Glomerular visceral epithelial cell (primary cell): ENCODE data around the gene ASXL1.
"Not testable (repeated sequence)": the region's sequence is repeated elsewhere in the genome, so short reads cannot be mapped to it uniquely, and the experiment has no call there.

Source experiments
- DNase-seq: peaks from one replicate; pipeline ENCODE4 v3.0.0-alpha.2; 2016; ENCODE audit errors: extremely low spot score

ASXL1 gene

DNA sequence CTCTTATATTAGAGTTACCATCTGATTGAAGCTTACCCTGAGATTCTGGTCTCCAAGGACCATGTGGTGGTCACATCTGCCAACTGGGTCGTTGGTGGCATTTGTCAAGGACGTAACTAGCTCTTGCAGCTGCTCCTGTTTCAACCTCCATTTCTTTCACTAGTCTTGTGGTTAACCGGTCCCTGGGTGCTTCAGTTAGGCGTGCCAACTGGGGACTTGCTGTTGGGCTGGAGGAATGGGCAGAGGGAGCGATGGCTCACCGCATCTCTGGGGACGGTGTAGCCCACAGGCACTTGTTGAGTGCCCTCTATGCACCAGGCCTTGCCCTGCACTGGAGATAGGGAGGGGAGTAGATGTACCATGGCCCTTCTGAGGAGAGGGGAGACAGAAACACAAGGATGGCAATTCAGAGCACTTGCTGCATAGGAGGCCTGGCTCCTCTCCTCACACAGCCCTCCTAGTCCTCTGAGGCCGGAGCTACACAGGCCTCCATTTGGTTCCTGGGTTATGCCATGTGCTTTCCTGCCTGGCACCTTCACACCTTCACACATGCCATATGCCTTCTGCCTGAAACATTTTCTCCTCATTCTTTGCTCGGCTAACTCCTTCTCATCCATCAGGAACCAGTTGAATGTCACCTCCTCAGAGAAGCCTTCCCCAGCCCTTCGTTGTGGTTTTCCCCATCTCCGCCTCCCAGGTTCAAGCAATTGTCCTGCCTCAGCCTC is 20.0 kb upstream of the ASXL1 start:
- DNase-seq: no peak

DNA sequence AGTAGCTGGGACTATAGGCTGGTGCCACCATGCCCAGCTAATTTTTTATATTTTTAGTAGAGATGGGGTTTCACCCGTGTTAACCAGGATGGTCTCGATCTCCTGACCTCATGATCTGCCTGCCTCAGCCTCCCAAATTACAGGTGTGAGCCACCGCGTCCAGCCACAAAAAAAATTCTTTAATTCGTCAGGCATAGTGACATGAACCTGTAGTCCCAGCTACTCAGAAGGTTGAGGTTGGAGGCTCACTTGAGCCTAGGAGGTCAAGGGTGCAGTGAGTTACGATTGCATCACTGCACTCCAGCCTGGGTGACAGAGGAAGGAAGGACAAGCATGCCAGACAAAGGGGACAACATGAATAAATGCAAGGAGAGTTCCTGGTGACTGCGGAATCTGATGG is 19.5 kb upstream of the ASXL1 start:
- no peak for DNase-seq

DNA sequence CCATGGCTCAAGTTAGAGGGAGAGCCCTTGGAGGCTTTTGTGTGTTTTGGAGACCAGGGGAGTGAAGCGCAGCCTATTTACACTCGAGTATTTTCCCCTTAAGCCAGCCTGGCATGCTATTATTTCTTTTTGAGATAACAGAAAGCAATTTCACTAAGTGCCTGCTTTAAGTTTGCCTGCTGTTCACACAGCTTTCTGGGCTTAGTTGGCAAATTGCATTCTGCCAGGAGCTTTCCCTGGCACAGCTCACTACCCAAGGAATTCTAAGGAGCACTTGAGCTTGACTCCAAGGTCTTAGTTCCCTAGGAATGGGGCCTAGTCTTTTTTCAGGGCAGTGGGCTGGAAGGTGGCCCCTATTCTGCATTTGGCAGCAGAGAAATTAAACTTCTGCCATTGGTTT is 19.0 kb upstream of the ASXL1 start:
- DNase-seq: no peak

DNA sequence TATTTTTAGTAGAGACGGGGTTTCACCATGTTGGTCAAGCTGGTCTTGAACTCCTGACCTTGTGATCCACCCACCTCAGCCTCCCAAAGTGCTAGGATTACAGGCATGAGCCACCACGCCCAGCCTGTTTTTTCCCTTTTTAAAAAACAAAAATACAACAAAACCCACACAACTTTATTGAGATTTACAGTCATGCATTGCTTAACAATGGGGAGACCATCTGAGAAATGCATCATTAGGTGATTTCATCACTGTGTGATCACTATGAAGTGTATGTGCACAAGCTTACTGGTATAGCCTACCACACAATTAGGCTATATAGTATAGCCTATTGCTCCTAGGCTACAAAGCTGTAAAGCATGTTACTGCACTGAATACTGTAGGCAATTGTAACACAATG is 17.1 kb upstream of the ASXL1 start:
- not testable (repeated sequence) for DNase-seq

DNA sequence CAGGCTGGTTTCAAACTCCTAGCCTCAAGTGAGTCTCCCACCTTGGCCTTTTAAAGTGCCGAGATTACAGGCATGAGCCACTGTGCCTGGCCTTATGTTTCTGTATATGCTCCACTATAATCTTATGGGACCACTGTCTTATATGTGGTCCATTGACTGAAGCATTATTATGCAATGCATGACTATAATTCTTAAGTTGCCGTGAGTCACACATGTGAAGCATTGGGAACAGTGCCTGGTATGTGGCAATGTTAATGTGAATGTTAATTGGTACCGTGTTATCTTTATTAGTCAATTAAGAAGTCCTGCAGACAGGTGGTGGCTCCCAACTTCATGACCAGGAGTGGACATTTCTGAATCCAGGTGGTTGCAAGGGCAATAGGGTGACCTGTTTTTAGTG is 14.7 kb upstream of the ASXL1 start:
- DNase-seq: no peak

DNA sequence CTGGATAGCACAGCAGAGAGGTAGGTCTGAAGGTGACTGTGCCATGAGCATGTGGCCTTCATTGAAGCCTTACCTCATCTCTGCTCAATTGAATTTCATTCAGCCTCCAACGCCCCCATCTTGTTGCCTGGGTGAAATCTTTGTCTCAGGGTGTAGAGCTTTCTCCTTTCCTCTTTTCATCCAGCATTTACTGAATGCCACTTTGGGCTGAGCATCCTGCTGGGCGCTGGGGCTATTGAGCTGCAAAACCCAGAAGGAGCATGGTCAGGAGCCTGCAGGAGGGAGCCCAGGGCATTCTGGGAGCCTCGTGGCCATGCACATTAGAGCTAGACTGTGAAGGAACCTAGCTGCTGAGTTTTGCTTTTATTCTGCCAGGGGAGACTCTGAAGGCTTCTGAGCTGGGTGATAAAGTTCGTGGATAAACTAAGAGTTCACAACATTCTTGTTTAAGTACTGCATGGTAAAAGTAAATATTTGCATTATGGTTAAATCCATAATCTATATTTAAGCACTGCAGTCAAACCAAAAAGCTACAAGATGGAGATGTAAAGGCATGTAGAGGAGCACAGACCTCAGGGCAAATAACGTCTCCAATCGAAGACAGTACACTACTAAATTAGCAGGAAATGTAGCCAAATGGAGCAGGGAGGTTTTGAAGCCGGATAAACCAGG is 13.2 kb upstream of the ASXL1 start:
- no peak for DNase-seq

DNA sequence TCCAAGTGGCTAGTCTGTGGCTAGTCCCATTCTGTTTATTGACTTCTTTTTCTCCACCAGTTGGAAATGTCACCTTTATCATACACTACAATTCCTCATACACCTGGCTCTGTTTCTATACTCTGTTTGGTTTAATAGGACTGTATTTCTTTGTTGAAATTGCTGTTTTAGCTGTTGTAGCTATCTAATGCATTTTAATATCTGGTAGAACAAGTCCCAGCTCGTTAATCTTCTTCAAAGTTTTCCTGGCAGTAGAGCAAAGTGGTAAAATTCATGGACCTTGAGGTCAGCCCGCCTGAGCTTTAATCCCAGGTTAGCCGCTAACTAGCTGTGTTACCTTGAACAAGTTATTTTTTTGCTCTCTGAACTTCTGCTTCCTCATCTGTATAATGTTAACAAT is 9.9 kb upstream of the ASXL1 start:
- DNase-seq: no peak

DNA sequence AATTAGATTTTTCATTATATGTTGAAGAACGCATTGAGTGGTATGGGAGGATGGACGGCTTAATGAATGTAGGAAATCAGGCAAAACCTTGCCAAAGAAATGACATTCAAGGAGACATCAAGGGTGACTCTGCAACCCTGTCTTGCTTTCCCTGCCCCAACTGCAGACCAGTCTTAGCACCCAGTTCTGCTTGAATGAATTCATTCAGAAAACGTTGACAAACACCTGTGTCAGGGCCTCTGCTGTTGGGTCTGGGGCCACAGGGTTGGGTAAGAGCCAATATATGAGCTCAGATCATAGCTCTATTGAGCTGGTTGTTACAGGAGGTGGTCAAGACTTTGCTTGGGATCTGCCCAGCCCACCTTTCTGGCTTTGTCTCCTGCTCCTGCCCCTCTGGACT is 7.7 kb upstream of the ASXL1 start:
- no peak for DNase-seq

DNA sequence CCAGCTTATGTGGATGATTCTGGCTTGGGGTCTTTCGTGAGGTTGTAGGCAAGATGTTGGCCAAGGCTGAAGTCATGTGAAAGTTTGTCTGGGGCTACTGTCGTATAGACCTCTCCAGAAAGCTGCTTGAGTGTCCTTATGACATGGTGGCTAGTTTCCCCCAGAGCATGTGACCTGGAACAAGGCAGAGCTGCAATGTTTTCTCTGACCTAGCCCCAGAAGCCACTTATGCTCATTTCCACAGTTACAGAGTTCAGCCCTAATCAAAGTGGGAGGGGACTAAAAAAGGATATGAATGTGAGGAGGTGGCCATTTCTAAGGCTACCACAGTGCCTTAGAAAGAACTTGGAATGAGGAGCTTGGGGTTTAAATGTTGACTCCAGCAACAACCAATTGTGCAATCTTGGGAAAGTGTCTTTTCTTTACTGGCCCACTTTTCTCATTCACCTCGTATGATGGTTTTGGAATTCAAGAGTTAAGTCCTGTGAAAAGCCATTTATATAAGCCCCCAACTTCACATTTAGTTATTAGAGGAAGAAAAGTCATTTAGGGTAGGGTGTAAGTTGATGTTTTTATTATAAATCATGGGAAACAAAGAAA is 5.9 kb upstream of the ASXL1 start:
- DNase-seq: no peak

DNA sequence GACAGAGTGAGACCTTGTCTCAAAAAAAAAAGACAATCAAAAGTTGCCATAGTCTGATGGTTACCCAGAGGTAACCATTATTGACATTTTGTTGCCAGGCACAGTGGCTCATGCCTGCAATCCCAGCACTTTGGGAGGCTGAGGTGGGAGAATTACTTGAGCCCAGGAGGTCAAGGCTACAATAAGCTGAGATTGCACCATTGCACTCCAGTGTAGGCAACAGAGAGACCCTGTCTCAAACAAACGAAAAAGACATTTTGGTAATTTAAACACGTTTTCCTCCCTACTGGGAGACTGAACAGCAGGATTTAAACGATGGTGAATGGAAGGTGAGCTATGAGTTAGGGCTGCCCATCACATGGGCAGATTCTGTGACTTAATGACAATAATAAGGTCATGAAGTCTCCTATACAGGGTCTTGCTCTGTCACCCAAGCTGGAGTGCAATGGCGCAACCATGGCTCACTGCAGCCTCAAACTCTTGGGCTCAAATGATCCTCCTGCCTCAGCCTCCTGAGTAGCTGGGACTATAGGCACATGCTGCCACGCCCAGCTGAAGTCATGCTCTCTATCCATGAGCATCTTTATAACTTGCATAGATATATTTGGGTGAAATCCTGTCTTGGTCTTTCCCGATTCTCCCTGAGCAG is 4.2 kb upstream of the ASXL1 start:
- no peak for DNase-seq

DNA sequence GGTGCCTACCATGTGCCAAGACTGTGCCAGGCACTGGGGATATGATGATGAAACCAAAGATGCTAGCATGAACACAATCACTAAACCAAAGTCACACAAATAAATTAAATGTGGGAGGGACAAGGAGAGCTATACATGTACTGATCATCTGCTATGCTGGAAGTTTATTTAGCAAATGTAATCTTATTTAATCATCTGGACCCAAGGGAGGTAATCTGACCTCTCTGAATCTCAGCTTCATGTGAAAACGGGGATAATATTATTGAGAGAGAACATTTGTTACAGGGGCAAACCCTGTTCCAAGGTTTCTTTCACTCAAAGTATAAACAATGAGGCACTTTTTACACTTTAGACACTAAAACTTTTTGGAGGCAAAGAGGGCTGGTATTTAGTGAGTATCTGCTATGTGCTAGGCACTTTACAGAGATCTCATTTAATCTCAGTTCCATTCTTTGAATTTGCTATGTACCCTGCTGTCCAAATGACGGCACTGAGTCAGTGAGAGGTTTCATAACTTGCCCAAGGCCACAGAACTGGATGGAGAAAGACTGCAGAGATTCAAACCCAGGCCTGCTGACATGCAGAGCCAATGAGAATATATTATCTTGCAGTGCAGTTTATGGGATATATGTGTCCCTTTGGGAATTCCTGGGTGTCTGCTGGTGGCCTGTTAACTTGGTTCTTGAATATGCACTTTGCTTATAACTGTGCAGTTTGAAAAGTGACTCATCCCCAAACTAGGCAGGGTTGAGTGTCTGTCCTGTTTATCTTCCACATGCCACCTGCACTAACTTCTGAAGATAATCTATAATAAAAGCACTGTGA is 3.3 kb upstream of the ASXL1 start:
- peak; percentile 53 for DNase-seq

DNA sequence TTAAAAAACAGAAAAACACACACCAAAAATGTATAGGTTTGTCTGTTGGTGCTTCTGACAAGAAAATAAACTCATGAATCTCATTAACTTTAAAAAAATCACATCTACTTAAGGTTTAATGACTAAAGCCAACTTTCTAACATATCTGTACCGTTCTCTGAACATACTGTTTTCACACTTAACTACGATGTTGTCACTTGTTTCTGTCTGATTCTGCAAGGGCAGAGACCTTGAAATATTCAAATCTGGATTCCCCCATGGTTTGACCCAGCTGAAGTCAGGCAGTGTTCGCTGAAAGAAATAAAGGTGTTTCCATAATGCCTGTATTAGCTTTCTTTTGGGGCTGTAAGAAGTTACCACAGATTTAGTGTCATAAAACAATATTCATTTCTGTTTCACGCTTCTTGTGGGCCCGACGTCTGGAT is 2.7 kb upstream of the ASXL1 start:
- DNase-seq: no peak

DNA sequence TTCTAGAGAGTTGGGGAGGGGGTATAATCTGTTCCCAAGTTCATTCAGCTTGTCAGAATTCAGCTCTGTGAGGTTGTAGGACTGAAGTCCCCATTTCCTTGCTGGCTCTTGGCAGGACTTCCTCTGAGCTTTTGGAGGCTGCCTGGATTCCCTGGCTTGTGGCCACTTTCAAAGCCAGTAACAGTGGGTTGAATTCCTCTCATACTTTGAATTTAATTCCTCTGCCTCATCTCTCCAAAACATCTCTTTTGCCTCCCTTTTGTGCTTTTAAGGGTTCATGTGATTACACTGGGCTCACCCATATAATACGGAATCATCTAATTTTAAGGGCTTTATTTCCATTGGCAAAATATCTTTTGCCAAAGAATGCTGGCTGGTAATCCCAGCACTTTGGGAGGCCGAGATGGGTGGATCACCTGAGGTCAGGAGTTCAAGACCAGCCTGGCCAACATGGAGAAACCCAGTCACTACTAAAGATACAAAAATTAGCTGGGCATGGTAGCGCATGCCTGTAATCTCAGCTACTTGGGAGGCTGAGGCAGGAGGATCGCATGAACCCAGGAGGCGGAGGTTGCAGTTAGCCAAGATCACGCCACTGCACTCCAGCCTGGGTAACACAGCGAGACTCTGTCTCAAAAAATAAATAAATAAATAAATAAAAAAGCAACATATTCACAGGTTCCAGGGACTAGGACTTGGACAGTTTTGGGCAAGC is 2.1 kb upstream of the ASXL1 start:
- DNase-seq: peak; percentile 74

DNA sequence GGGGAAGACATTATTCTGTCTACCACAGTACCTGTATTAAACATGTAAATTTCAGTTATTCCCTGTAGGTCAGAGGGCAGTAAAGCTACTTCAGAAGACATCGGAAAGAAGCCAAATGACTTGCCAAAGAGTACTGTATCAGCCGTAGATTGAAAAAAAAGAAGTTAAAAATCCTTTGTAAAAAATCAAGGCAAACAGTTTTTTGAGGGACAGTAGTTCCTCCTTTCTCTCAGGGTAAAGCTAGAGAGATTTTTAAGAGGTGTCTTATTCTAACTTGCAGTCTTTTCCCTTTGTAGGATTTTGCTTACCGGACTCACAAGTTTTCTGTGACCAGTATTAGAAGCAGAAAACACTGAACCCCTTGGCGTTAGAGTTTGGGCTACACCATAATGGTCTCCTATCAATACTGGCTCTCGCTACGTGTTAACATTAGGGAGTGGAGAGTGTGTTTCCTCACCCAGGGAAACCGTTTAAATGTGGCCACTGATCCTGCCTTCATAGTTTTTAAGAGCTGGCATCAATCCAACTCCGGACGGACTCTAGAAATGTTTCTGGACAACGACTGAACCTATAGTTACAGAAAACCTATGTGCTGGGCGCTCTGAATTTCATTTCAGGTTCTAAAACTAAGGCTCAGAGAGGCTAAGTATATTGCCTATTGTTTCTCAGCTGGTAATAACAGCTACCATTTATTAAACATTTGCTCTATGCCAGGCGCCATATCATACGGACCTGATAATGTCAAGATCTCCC is 1.3 kb upstream of the ASXL1 start:
- no peak for DNase-seq

DNA sequence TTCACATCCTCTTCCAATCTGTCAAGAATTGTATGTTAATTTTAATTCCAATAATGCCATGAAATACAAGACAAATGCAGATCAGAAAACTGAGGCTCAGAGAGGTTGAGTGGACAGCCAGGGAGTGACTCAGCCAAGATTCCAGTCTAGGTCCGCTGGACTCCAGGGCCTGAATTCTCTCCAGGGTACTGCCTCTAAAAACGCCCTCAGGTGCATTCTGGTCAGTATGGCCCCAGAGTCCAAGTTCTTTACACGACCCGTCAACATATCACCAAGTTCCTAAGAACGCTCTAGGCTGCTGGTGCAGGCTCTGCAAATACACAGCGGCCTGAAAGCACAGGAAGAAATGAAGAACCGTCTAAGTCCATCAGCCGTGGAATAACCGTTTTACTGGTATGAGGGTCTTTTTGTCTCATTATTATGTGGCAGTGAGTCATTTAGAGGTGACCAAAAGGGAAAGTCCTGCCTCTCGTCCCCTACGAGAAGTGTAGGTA is 709 bp upstream of the ASXL1 start:
- peak; percentile 65 for DNase-seq

DNA sequence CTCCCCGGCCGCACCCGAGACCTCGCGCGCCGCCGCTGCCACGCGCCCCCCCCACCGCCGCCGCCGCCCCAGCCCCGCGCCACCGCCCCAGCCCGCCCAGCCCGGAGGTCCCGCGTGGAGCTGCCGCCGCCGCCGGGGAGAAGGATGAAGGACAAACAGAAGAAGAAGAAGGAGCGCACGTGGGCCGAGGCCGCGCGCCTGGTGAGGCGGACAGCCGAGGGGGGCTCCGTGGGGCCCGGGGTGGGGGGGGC is 426 bp downstream of the ASXL1 start:
- no peak for DNase-seq

DNA sequence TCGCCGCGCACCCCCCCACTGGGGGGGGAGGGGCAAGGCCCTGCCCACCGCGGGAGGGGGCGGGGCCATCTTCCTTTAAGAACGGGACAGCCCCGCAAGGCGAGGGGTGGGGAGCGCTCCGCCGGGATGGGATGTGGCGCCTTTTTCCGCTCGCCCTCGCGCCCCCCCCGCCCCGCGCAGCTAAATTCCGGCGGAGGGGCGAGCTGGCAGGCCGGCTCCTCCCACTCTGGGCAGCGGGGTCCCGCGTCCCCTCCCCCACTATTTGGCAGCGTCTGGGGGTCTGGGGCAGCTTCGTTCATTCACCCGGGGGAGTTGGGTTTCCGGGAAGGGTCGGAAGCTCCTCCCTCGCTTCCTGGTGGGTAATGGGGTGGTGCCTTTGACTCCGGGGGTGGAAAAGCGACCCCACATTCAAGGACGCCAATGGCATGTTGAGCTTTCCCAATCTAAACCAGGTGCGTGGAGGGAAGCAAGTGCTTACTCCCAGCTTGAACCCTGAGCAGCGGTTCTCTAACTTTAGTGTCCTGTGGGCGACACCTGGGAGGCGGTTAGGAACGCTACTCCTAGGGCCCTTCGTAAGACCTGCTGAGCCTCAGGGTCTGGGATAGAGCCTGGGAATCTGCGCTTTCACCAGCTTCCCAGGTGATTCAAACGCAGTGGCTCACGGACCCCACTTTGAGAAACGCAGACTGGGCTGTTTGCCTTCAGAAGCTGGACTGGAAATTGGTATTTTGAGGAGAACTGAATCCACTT is 927 bp downstream of the ASXL1 start:
- DNase-seq: peak; percentile 78

DNA sequence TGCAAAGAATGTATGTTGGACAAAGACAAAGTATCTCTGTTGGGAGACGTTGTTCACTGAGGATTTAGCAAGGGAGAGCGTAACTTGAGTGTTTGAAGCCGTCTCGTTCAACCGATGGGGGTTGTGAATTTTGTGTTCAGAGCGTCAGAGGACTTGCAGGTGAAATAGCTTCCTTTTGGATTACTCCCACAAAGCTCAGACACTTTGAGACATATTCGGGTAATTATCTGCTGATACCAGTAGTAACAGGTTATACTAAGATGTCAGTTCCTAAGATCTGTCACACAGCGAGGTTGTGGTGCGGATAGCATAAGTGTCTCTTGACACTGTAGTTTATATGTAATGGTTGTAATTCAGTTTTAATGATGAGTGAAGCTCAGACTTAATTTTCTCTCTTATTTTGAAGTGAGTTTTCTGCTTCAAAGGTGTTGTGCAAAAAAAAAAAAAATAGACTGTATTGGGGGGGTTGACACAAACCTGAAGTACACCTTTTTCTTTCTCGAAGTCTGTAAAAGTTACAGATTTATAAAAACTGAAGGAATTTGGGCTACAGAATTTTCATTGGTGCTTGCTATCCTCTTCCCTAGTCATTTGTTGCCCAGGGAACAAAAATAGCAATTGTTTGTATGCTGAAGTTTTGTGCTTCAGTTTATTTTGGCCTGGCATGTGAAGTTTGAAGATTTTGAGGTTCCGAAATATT is 1.7 kb downstream of the ASXL1 start:
- no peak for DNase-seq

DNA sequence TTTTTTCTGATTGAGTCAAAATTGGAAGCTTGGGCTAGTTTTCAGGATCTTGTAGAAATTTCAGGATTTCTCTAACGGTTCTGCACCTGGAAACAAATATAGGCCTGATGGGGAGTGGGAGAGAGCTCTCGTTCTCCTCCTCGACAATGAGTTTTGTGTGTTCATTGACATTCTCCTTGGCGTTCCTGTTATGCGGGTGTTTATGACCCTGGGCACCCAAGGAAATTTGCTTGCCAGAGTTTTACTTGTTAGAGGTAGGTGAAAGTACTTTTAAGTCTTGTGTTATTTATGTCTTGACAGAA is 2.2 kb downstream of the ASXL1 start:
- no peak for DNase-seq
